ENCODE measurements around the gene MBNL1. TPM values are rescaled to one million over a fixed set of nuclear protein-coding genes. Genes with fewer than 3 reads are reported as not detected.

Gene MBNL1
- total and polyA plus RNA-seq, 2 of the 4 experiments (the other 2 are of a cell fraction), result 127 to 664 TPM

- Histone ChIP-seq H2AFZ (replicated peaks; ENCODE audit: low read length, poor library complexity) (no peak overlapping the region), H3K23ac (ENCODE audit: low read depth, low read length) (no peak overlapping the region), H3K4ac (ENCODE audit: low read depth, low read length) (no peak overlapping the region), H2AK5ac (ENCODE audit: low read depth, low read length) (no peak overlapping the region), H2AK9ac (replicated peaks; ENCODE audit: low read depth, low read length, poor library complexity) (no peak overlapping the region), H2BK20ac (ENCODE audit: low read depth, low read length) (no peak overlapping the region), H4K8ac (ENCODE audit: low read depth in 2 of 2, low read length in 2 of 2) (no peak overlapping the region), H3K18ac (ENCODE audit: low read depth, low read length) (no peak overlapping the region), H3K9me1 (ENCODE audit: insufficient read depth, low read length) (peaks cover 10% of the 10 kb centered on the region), H4K20me1 (ENCODE audit: insufficient read depth, low read length) (peaks cover 13% of the 10 kb centered on the region; the same call in 1 of the 2 replicates), H3K9me3 (ENCODE audit: control insufficient read depth, insufficient read depth, low read length) (no peaks in the 10 kb centered on the region), H3K4me1 (ENCODE audit: control insufficient read depth, insufficient read depth, low read length) (peaks cover 4% of the 10 kb centered on the region), H2BK120ac (ENCODE audit: low read depth, low read length) (no peak overlapping the region), H3K9ac (ENCODE audit: low read depth, low read length) (no peak overlapping the region), H3K27ac (ENCODE audit: insufficient read depth, low read length) (no peak overlapping the region), H2BK15ac (ENCODE audit: low read depth, low read length) (no peak overlapping the region), H3K27me3 (ENCODE audit: control insufficient read depth, insufficient read depth, low read length) (no peaks in the 10 kb centered on the region), H3K36me3 (ENCODE audit: control insufficient read depth, insufficient read depth, low read length) (peaks cover 21% of the 10 kb centered on the region), H3K56ac (ENCODE audit: extremely low read depth, insufficient read depth, low read length) (no peak overlapping the region), H3K4me3 (ENCODE audit: insufficient read depth, low read depth, low read length) (no peak overlapping the region), H4K5ac (ENCODE audit: low read depth, low read length) (no peak overlapping the region), H3K4me2 (ENCODE audit: low read depth, low read length) (no peak overlapping the region), H4K91ac (ENCODE audit: insufficient read depth, low read depth, low read length) (no peak overlapping the region), H3K79me1 (ENCODE audit: low read depth in 1 of 2, low read length in 2 of 2) (peaks cover 28 to 55% of the 10 kb centered on the region in 2 experiments), H3K14ac (replicated peaks; ENCODE audit: low read depth, low read length) (no peak overlapping the region), H2BK5ac (ENCODE audit: low read depth, low read length, poor library complexity, severe bottlenecking) (no peak overlapping the region)
- POLR2A ChIA-PET (ENCODE audit: unreplicated experiment), result no interaction called here
- dilution Hi-C loops (cut with HindIII; ENCODE audit: low sequenced_read_pairs, unreplicated experiment), result no loop called here
- intact Hi-C loops (cut with micrococcal nuclease), result loop anchor here (10.0 kb wide), 2 partner anchors 143 to 603 kb away; no protein-coding TSS in a partner anchor
- TF ChIP-seq FOS (IDR thresholded peaks at IDR 0.05; ENCODE audit: low read depth, low read length) (no peak), BHLHE40 (IDR thresholded peaks at IDR 0.05; ENCODE audit: low read depth, low read length) (no peak), ELK1 (IDR thresholded peaks at IDR 0.05; ENCODE audit: borderline replicate concordance, low read depth, low read length) (no peak), RFX5 (IDR thresholded peaks at IDR 0.05; ENCODE audit: low read depth, low read length) (no peak), MXI1 (IDR thresholded peaks at IDR 0.05; ENCODE audit: borderline replicate concordance, low read depth, low read length) (no peak), CTCF (conservative IDR thresholded peaks at IDR 0.05; ENCODE audit: low read depth, low read length) (no peak)
- in situ Hi-C loops (cut with MboI; ENCODE audit: low sequenced_read_pairs), result loop anchor here (10.0 kb wide), 1 partner anchor 373 kb away; no protein-coding TSS in a partner anchor
- DNase-seq (no peak), ATAC-seq (ENCODE audit: low read depth) (no peak)
- no TSS peak for BruUV-seq (replicated peaks)
- WGBS, 2 experiments (ENCODE audit: extremely low coverage in 2 of 2, insufficient read length in 1 of 2), result no CpG with 5 or more reads among the region's 1 CpG
- CTCF ChIA-PET, result no interaction called here
Observed at GRCh38 chr3:152448091-152448490, 179.4 kb downstream of the MBNL1 start.
